ENCODE data around the gene COL10A1.

Gene COL10A1

DNA sequence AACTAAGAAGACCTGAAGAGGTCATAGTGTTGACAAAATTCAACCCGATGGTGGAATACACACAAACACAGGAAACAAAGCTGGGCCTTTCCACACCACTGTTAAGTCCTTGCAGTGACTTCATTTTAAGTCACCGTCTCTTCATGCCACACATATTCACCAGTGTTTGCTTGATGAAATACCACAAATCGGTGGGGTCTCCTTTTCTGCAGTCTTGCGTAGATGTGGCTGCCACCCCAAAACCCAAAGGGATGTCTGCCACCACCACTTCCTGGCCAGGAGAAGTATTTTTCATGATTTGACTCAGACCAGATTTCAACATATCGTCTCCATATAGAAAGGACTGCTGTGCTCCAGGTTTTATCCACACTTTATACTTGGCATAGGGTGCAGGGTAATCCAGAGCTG lies 11.0 kb upstream of the COL10A1 start:
- CTCF ChIA-PET = interaction anchor here (0.8 kb wide), 1 partner anchor 36 kb away, joined by 3 read pairs; no protein-coding TSS in a partner anchor
- Histone ChIP-seq H3K4me3 (ENCODE audit: low read depth, low read length) (no peak overlapping the region), H3K4me1 (ENCODE audit: control insufficient read depth, insufficient read depth, low read length) (no peaks in the 10 kb centered on the region), H3K9me3 (ENCODE audit: control insufficient read depth, insufficient read depth, low read depth, low read length) (no peaks in the 10 kb centered on the region), H3K27ac (ENCODE audit: extremely low read depth, low read depth, low read length) (no peak overlapping the region), H3K36me3 (ENCODE audit: control insufficient read depth in 2 of 2, insufficient read depth in 1 of 2, low read length in 2 of 2) (no peaks in the 10 kb centered on the region)
- POLR2A ChIA-PET = no interaction called here
- TF ChIP-seq SALL2 (tag by site-specific recombination; IDR thresholded peaks at IDR 0.05; ENCODE audit: borderline replicate concordance) (no peak), ZNF175 (tag by site-specific recombination; IDR thresholded peaks at IDR 0.05) (no peak), ZEB2 (tag by site-specific recombination; IDR thresholded peaks at IDR 0.05) (no peak), ZBTB17 (tag by site-specific recombination; IDR thresholded peaks at IDR 0.05) (no peak), ZNF521 (tag by site-specific recombination; IDR thresholded peaks at IDR 0.05) (no peak), MYNN (tag by site-specific recombination; IDR thresholded peaks at IDR 0.05; ENCODE audit: borderline replicate concordance) (no peak), GLIS1 (tag by site-specific recombination; IDR thresholded peaks at IDR 0.05) (no peak), ZNF112 (tag by site-specific recombination; IDR thresholded peaks at IDR 0.05) (no peak), ZNF24 (tag by site-specific recombination; IDR thresholded peaks at IDR 0.05) (no peak), ZNF768 (tag by site-specific recombination; IDR thresholded peaks at IDR 0.05) (no peak), ZNF214 (tag by site-specific recombination; IDR thresholded peaks at IDR 0.05; ENCODE audit: borderline replicate concordance) (no peak), ZNF658 (tag by site-specific recombination; IDR thresholded peaks at IDR 0.05) (no peak)

- Histone ChIP-seq H3K27ac (ENCODE audit: extremely low read depth, low read depth, low read length) (no peak overlapping the region), H3K36me3 (ENCODE audit: control insufficient read depth in 2 of 2, insufficient read depth in 1 of 2, low read length in 2 of 2) (no peaks in the 10 kb centered on the region), H3K9me3 (ENCODE audit: control insufficient read depth, insufficient read depth, low read depth, low read length) (no peaks in the 10 kb centered on the region), H3K4me3 (ENCODE audit: low read depth, low read length) (no peak overlapping the region), H3K4me1 (ENCODE audit: control insufficient read depth, insufficient read depth, low read length) (no peaks in the 10 kb centered on the region)
- TF ChIP-seq ZNF561 (tag by site-specific recombination; IDR thresholded peaks at IDR 0.05; ENCODE audit: borderline replicate concordance) (no peak), ZNF362 (tag by site-specific recombination; IDR thresholded peaks at IDR 0.05) (no peak), ZNF48 (tag by site-specific recombination; IDR thresholded peaks at IDR 0.05) (no peak), ZSCAN23 (tag by site-specific recombination; IDR thresholded peaks at IDR 0.05) (no peak)
- POLR2A ChIA-PET = no interaction called here
- CTCF ChIA-PET = interaction anchor here (0.6 to 0.8 kb wide), 2 partner anchors 35 to 116 kb away, joined by 3 read pairs; no protein-coding TSS in a partner anchor
Observed at GRCh38 chr6:116136373-116136772, 10.4 kb upstream of the COL10A1 start.

- Histone ChIP-seq H3K27ac (ENCODE audit: extremely low read depth, low read depth, low read length) (no peak overlapping the region), H3K4me3 (ENCODE audit: low read depth, low read length) (no peak overlapping the region), H3K9me3 (ENCODE audit: control insufficient read depth, insufficient read depth, low read depth, low read length) (no peaks in the 10 kb centered on the region), H3K36me3 (ENCODE audit: control insufficient read depth in 2 of 2, insufficient read depth in 1 of 2, low read length in 2 of 2) (no peaks in the 10 kb centered on the region), H3K4me1 (ENCODE audit: control insufficient read depth, insufficient read depth, low read length) (no peaks in the 10 kb centered on the region)
- ChIA-PET CTCF (interaction anchor here (4.4 kb wide), 1 partner anchor 21 kb away, joined by 39 read pairs; no protein-coding TSS in a partner anchor), POLR2A (no interaction called here)
- TF ChIP-seq HIC1 (tag by site-specific recombination; IDR thresholded peaks at IDR 0.05) (no peak), SETDB1 (IDR thresholded peaks at IDR 0.05; ENCODE audit: insufficient read length, low read length) (no peak), ZNF548 (tag by site-specific recombination; IDR thresholded peaks at IDR 0.05) (no peak), ZNF404 (tag by site-specific recombination; IDR thresholded peaks at IDR 0.05) (no peak), SP2 (tag by site-specific recombination; IDR thresholded peaks at IDR 0.05) (no peak), KLF7 (tag by site-specific recombination; IDR thresholded peaks at IDR 0.05; ENCODE audit: borderline replicate concordance) (no peak), ZNF561 (tag by site-specific recombination; IDR thresholded peaks at IDR 0.05; ENCODE audit: borderline replicate concordance) (no peak), ZNF48 (tag by site-specific recombination; IDR thresholded peaks at IDR 0.05) (no peak), ZNF510 (tag by site-specific recombination; IDR thresholded peaks at IDR 0.05; ENCODE audit: insufficient replicate concordance) (no peak), ZBTB48 (tag by site-specific recombination; IDR thresholded peaks at IDR 0.05) (no peak), IKZF3 (tag by site-specific recombination; IDR thresholded peaks at IDR 0.05) (no peak), YY1 (tag by site-specific recombination; IDR thresholded peaks at IDR 0.05) (no peak), ZFP69B (tag by site-specific recombination; IDR thresholded peaks at IDR 0.05) (no peak), ZNF132 (tag by site-specific recombination; IDR thresholded peaks at IDR 0.05; ENCODE audit: borderline replicate concordance) (no peak), ZFP37 (tag by site-specific recombination; IDR thresholded peaks at IDR 0.05) (no peak), ZNF660 (tag by site-specific recombination; IDR thresholded peaks at IDR 0.05) (no peak), ZXDB (tag by site-specific recombination; IDR thresholded peaks at IDR 0.05) (no peak)
Observed at GRCh38 chr6:116133453-116133852, 7.5 kb upstream of the COL10A1 start.

Measured in HEK293 (cell line).